HG02973 (cell line): ENCODE data around the gene SLC35E2B.

Experiments used
- ATAC-seq: cut with Tn5 transposase; IDR thresholded peaks from one replicate; pipeline ENCODE4 v1.9.1; 2021; ENCODE audit warnings: moderate library complexity; ENCODE audit not compliant: unreplicated experiment

The SLC35E2B gene

GRCh38 chr1:1626207-1627141 is 66.1 kb downstream of the SLC35E2B start:
- ATAC-seq = no peak

DNA sequence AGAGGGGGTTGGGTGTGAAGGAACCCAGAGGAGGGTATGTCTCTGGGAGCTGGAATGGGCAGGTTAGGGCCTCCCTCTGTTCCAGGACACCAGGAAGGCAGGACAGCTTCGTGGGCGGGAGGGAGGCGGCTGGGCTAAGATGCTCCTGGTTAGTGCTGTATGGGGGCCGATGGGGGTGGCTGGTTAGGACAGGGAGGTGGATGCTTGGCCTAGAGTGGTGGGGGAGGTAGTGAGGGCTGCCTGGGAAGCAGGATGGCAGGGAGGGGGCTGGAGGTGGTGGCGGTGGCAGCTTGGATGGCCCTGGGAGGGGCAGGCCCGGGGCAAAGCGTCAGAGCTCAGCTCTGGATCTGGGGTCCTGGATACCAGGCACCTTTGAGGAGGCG is 66.8 kb downstream of the SLC35E2B start:
- no peak for ATAC-seq

- no peak for ATAC-seq
These were observed 67.2 kb downstream of the SLC35E2B start for GRCh38 chr1:1625404-1625775.

- no peak for ATAC-seq
These were observed 67.9 kb downstream of the SLC35E2B start for GRCh38 chr1:1624443-1625403.

DNA sequence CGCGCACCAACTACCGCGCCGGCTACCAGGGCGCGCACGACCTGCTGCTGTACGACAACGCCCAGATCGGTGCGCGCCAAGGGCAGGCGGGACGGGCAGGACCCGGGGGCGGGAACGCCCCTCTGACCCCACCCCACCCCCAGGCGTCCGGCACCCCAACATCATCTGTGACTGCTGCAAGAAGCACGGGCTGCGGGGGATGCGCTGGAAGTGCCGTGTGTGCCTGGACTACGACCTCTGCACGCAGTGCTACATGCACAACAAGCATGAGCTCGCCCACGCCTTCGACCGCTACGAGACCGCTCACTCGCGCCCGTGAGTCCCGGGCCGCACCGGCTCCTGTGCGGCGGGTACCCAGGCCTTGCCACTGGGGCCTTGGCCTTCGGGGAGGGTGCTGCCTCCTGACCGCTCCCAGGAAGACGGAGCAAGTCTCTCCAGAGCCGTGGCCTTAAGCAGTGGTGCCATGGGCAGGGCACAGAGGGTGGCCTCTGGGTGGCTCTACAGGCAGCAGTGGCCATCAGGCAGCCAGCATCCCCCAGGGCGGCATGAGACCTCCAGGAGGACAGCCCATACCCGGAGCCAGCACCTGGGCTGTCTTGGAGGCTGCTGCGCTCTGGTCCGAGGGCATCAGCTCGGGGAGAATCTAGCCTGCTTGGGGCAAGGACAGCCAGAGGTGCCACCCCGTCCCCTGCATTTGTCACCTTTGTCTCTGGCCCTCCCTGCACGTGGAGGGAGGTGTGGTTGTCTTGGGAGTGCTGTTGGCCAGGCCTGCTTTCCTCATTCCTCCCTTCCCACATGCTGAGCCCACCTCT is 68.8 kb downstream of the SLC35E2B start:
- no peak for ATAC-seq

- no peak for ATAC-seq
These were observed 69.4 kb downstream of the SLC35E2B start for GRCh38 chr1:1623181-1623630.

DNA sequence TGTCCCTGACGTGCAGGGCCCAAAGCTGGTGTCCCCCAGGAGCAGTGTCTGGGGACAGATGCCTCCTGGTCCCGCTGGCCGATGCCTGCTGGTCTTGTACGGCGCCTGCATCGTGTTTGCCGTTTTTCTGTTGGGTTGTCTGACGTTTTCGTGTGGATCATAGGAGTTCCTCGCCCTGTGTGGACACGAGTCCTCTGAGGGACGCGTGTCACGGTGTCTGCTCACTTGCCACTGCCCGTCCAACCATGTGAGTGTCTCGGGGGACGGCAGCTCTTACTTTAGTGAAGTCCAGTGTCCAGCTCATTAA is 69.9 kb downstream of the SLC35E2B start:
- ATAC-seq = no peak

GRCh38 chr1:1622010-1622787 is 70.4 kb downstream of the SLC35E2B start:
- no peak for ATAC-seq

DNA sequence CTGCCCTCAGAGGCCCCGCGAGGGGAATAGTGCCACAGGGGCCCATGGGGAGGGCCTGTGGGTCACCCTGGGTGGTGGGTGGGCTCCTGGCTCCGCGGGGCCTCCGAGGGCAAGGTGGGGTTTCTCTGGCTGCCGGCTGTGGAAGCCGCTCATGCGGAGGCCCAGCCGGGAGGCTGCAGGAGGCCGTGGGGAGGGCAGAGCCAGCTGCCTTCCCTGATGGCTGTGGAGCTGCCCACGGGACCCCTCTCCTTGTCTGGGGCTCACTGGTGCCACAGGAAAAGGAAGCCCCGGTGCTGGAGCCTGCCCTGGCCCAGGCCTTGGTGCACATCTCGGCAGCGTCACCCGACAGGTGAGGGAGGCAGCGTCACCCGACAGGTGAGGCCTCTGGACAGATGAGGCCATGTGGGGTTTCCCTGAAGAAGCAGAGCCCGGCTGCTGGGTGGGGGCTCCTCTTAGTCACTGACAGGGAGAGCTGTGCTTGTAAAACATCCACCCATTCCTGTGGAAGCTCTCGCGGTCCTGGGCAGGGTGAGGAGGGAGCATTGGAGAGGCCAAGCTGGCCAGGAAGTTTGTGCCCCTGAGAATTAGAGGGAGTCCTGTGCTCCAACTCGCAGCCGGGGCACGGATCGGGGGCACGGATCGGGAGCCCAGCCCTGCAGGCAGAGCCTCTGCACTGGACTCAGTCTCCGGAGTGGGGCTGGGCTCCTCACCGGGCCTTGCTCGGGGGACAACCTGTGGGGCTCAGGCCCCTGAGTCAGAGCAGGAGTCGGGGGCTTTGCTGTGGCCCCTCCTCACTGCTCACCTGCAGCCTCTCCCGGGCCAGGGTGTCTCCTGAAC is 71.2 kb downstream of the SLC35E2B start:
- ATAC-seq = no peak

DNA sequence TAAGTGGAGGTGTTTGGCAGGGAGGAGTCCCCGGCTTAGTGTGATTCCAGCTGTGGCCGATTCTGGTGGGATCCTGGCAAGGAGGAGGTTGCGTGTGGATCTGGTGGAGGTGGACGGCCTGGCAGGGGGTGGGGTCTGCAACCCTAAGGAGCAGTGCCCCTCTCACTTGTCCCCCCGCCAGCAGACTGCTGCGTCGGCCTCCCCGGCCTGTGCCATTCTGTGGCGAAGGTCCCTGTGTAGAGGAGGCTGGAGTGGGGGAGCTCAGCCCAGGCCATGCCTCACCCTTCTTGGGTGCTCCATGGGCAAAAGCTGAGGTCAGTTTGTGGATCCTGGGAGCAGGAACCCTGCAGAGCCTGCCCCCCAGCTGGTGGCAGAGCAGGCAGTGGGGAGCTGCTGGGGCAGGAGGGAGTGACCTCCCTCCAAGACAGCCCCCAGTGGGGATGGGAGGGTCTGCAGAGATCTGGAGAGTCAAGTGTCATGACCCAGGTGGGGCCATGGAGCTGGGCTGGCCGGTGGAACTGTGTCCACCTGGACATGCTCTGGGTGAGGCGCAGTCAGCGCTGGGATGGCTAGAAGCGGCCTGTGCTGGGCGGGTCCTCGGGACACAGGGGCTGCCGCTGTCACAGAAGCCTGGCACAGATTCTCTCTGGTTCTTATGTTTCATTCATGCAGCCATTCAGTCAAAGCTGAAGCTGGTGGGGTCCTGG is 72.0 kb downstream of the SLC35E2B start:
- ATAC-seq = no peak

GRCh38 chr1:1619917-1620361 is 72.7 kb downstream of the SLC35E2B start:
- no peak for ATAC-seq

GRCh38 chr1:1618396-1619068 is 74.1 kb downstream of the SLC35E2B start:
- no peak for ATAC-seq

GRCh38 chr1:1617925-1618324 is 74.7 kb downstream of the SLC35E2B start:
- no peak for ATAC-seq

DNA sequence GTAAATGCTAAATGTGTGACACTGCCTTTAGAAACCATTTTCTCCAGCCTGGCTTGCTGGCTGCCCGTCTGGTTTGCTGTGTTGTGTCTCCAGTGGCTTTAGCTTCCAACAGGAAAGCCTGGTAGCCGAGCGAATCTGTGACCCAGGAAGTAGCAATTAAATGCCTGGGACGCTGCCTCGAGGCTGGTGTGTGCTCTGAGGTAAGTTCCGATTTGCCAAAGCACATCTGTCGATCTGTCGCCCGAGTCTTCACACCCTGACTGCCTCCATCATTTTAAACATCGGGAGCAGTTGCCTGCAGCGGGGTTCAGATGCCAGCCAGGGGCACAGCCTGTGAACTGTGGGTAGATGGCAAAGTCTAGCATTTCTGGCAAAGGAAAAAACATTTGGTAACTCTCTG is 75.1 kb downstream of the SLC35E2B start:
- ATAC-seq = no peak

- no peak for ATAC-seq
These were observed 75.8 kb downstream of the SLC35E2B start for GRCh38 chr1:1616838-1617237.

DNA sequence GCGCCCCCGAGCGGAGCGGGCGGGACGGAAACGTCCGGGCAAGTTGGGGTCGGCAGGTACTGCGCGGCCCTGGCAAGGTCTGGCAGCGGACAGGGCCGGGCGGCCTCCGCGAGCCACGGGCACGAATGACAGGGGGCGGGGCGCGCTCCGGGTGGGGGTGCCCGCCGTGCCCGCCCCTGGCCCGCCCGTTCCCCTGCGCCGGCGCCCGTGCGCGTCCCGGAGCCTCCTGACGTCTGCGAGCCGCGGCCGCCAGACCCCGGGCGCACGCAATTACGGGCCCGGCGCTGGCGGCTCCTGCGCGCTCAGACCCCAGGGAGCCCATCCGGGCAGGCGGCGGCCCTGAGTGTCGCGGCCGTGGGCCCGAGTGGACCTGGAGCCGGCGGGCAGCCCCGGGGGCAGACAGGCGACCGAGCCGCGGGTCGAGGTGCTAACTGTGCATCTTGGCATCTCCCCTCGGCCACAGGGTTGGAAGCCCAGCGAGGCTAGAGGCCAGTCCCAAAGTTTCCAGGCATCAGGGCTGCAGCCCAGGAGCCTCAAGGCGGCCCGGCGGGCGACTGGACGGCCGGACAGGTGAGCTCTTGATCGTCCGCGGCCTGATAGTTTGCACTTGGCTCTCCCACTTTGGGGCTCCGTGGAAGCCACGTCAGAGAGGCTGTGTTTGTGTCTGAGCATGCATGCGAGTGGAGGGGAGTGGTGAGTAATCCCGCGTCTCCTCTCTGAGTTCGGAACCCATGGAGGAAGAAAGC is 76.4 kb downstream of the SLC35E2B start:
- peak; percentile 23 for ATAC-seq

GRCh38 chr1:1615256-1616044 is 77.1 kb downstream of the SLC35E2B start, which contains the start of gene MIB2:
Gene MIB2, plus strand, starts transcription at chr1:1615500. Its CDS starts 7,953 bp downstream, at chr1:1623453.
- peak; percentile 67 for ATAC-seq
